DMS153 (cell line): ENCODE data around the gene CHRNB1.
"Not testable (repeated sequence)": the region's sequence is repeated elsewhere in the genome, so short reads cannot be mapped to it uniquely, and the experiment has no call there.

Experiments used
- DNase-seq: peaks from one replicate; lab custom pipeline; 2025; lab: John Stamatoyannopoulos, UW

The CHRNB1 gene

GRCh38 chr17:7467498-7467897 lies 22.6 kb downstream of the CHRNB1 start:
- DNase-seq = no peak

DNA sequence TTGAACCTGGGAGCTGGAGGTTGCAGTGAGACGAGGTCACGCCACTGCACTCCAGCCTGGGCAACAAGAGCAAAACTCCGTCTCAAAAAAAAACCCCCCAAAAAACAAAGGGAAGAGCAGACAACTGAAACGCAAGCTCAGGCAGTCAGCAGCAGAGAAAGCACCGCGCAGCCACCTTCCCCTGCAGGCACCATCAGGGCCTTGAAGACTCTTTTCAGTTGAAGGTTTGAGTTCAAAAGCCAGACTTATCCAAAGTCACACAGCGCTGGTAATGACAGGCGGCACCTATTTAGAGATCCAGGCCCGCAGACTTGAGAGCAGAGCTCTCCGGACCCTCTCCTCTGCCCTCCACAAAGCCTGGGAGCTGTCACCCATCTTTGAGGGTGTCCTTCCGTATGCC lies 23.4 kb downstream of the CHRNB1 start:
- DNase-seq = no peak

GRCh38 chr17:7468804-7469389 lies 24.0 kb downstream of the CHRNB1 start:
- no peak for DNase-seq

DNA sequence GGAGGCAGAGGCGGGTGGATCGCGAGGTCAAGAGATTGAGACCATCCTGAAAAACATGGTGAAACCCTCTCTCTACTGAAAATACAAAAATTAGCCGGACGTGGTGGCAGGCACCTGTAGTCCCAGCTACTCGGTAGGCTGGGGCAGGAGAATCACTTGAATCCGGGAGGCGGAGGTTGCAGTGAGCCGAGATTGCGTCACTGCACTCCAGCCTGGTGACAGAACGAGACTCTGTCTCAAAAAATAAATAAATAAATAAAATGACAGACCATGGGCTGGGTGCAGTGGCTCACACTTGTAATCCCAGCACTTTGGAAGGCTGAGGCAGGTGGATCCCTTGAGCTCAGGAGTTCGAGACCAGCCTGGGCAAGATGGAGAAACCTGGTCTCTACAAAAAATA lies 25.0 kb downstream of the CHRNB1 start:
- not testable (repeated sequence) for DNase-seq

DNA sequence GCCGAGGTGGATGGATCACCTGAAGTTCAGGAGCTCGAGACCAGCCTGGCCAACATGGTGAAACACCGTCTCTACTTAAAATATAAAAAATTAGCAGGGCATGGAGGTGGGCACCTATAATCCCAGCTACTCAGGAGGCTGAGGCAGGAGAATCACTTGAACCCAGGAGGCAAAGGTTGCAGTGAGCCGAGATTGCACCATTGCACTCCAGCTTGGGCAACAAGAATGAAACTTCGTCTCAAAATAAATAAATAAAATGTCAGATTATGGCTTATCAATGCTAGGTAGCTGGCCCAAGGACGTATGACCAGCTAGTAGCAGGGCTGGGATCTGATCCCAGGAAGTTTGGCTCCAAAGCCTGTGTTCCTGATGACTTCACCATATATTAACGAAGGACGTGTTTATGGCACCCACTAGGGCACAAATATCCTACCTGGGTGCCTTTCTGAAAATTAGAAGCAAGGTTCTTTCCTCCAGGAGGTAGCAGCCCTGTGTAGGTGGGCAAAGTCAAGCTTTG lies 25.7 kb downstream of the CHRNB1 start:
- DNase-seq = not testable (repeated sequence)

- DNase-seq = no peak
Observed at GRCh38 chr17:7471729-7472128, 26.9 kb downstream of the CHRNB1 start.

DNA sequence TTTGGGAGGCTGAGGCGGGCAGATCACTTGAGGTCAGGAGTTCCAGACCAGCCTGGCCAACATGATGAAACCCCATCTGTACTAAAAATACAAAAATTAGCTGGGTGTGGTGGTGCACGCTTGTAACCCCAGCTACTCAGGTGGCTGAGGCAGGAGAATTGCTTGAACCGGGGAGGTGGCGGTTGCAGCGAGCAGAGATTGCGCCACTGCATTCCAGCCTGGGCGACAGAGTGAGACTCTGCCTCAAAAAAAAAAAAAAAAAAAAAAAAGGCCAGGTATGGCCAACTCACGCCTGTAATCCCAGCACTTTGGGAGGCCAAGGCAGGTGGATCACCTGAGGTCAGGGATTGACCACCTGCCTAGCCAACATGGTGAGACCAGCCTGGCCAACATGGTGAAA lies 29.9 kb downstream of the CHRNB1 start:
- DNase-seq = not testable (repeated sequence)

DNA sequence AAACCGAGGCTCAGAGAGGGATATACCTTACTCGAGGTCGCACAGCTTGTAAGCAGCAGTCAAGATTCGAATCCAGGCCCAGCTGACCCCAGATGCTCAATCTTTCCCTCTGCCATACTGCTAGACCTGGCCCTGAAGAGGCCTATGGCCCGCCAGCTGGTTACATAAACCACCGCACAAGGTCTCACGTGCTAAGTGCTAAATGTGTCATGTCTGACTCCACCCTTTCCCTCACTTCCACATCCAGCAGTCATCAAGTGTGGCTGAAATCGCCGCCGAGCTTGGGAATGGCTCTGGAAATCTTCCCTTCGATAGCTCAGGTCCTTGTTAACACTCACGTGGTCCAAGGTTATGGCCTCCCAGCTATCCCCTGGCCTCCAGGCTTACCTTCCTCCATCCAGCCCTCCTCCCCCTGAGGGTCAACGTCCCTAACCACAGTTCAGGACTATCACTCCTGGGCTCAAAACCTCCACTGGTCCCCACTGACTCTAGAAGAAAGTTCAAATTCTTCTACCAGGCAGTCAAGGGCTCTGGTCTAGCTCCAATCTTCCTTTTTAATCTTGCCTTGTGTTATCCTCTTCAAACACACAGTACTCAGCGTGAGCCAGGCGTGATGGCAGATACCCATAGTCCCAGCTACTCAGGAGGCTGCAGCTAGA lies 31.0 kb downstream of the CHRNB1 start:
- no peak for DNase-seq

- no peak for DNase-seq
Observed at GRCh38 chr17:7476494-7476893, 31.6 kb downstream of the CHRNB1 start.

DNA sequence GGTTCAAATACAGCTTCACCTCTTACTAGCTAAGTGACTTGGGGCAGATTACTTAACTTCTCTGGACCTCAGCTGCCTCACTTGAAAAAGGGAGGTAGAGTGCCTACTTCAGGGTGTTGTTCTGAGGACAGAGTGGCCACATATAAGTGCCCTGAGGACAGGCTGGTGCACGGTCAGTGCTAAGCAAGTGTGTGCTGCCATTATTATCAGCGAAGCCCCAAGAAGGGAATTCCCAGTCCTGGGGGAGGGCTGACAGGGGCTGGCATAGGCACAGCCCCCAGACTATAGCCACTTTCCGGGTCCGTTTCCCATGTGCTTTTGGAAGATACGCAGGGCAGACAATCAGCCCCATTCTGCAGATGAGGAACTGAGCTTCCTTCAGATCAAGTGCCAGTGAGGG lies 32.1 kb downstream of the CHRNB1 start:
- DNase-seq = no peak

- DNase-seq = no peak
Observed at GRCh38 chr17:7477392-7478275, 32.8 kb downstream of the CHRNB1 start.

DNA sequence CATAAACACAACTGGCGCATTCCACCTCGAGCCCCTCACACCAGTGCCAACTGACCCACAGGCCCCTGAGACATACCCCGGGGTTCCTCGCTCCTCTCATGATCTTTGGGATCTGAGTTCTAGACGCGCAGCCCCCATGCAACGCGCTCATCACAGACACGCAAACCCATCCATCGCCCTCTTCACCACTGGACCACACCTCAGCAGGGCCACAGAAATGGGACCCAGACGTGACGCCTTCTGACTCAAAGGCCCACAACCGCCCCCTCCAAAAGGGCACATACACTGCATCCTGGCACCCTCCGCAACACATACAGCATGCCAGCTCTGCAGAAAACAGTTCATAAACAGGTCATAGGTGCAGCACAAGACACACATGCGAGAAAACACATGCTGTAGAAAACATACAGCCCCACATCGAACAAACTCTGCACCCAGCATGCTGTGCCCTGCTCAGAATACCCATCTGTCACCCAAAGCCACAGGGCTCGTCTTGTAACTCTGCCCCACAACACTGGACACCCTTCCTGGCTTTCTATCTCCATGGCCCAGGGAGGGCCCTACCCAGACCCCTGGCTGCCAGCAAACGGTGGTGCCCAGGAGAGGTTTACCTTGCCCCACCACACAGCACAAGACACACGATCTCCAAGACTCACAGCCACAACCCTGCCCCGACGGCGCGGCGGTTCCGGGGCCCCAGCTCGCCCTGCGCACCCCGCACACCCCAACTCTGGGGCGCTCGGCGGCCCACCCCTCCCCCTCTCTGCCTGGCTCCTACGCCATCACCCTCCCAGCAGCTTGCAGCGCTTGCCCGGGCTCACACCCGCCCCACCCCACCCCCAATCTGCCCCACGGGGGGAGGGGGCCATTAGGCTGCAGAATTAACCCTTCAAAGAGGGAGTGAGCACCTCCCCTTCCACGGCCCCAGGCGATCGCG lies 33.7 kb downstream of the CHRNB1 start:
- no peak for DNase-seq

GRCh38 chr17:7479213-7480088 lies 34.6 kb downstream of the CHRNB1 start, which contains the start of gene ZBTB4:
Gene ZBTB4, minus strand, starts transcription at chr17:7479631. Its CDS starts 12,830 bp downstream, at chr17:7466801.
- DNase-seq = no peak

DNA sequence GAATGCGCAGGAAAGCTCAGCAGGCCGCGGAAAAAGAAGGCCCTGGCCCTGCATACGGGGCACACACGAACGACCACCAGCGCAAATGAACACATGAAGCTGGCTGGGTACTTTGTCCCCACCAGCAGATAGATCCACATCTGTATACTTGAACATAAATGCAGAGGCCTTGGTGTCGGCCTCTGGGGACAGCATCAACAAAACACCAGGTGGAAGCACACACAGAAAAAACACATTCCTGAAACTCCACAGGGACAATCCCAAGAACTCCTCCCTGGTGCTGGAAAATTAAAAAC lies 35.2 kb downstream of the CHRNB1 start:
- no peak for DNase-seq

DNA sequence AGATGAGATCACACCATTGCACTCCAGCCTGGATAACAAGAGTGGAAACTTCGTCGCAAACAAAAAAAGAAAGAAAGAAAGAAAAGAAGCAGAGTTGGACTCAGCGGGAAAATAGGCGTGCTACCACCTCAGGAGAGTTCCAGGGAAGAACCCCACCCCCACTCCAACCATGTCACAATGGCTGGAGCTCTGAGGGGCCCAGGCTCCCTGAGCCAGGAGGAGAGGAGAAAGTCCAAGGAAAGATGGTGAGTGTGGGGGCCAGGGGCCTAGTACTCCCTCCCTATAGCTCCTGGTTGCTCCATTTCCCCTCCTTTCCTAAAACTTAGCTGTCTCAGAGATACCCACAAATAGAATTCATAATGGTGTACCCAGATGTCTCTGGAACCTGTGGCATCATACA lies 36.4 kb downstream of the CHRNB1 start, which contains the start of gene SLC35G6:
Gene SLC35G6, plus strand, starts transcription at position 172 of the 400 bp plus-strand sequence. Its CDS starts 71 bp downstream, at position 243.
- DNase-seq = not testable (repeated sequence)

GRCh38 chr17:7481842-7482741 lies 37.2 kb downstream of the CHRNB1 start:
- DNase-seq = not testable (repeated sequence)

- not testable (repeated sequence) for DNase-seq
Observed at GRCh38 chr17:7482742-7483088, 37.9 kb downstream of the CHRNB1 start.

GRCh38 chr17:7483255-7484066 lies 38.6 kb downstream of the CHRNB1 start:
- DNase-seq = peak; percentile 76
